GM10266 (cell line): ENCODE results near the gene ZNF525.
"Not testable (repeated sequence)": the region's sequence is repeated elsewhere in the genome, so short reads cannot be mapped to it uniquely, and the experiment has no call there.

Source experiments
- DNase-seq: peaks from one replicate; pipeline ENCODE4 v3.0.0; 2012; ENCODE audit errors: extremely low spot score
- TF ChIP-seq, protein P1 (sequence below): IDR thresholded peaks from 2 replicates; pipeline ENCODE4 v1.5.1; 2012; ENCODE audit warnings: mild to moderate bottlenecking, low read depth; ENCODE audit not compliant: control insufficient read depth, insufficient read depth; ENCODE audit errors: missing control alignments

The ZNF525 gene

DNA sequence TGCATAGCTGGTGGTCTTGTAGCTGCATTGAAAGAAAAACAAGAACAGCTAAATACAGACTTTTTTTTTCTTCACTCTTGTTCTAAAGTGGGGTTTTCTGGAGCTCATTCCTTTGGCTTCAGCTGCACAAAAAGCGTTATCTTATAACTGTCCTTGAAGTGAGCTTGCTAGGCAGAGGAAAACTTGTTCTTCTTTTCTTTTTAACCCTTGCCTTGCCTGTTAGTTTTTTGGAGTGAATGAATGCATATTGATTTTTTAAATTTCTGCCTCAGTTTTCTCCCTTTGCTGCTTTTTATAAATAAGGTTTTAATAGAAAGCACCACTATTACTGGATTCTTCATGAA, 31.0 kb downstream of the ZNF525 start:
- DNase-seq: no peak

GRCh38 chr19:53397918-53398317, 32.4 kb downstream of the ZNF525 start:
- DNase-seq: not testable (repeated sequence)

More for the DNA sequence above, 31.0 kb downstream of the ZNF525 start:
- TF ChIP-seq, protein P1, sequence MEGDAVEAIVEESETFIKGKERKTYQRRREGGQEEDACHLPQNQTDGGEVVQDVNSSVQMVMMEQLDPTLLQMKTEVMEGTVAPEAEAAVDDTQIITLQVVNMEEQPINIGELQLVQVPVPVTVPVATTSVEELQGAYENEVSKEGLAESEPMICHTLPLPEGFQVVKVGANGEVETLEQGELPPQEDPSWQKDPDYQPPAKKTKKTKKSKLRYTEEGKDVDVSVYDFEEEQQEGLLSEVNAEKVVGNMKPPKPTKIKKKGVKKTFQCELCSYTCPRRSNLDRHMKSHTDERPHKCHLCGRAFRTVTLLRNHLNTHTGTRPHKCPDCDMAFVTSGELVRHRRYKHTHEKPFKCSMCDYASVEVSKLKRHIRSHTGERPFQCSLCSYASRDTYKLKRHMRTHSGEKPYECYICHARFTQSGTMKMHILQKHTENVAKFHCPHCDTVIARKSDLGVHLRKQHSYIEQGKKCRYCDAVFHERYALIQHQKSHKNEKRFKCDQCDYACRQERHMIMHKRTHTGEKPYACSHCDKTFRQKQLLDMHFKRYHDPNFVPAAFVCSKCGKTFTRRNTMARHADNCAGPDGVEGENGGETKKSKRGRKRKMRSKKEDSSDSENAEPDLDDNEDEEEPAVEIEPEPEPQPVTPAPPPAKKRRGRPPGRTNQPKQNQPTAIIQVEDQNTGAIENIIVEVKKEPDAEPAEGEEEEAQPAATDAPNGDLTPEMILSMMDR: no peak

- no peak for DNase-seq
- TF ChIP-seq, protein P1: no peak
Observed at GRCh38 chr19:53409505-53410204, 44.1 kb downstream of the ZNF525 start.

DNA sequence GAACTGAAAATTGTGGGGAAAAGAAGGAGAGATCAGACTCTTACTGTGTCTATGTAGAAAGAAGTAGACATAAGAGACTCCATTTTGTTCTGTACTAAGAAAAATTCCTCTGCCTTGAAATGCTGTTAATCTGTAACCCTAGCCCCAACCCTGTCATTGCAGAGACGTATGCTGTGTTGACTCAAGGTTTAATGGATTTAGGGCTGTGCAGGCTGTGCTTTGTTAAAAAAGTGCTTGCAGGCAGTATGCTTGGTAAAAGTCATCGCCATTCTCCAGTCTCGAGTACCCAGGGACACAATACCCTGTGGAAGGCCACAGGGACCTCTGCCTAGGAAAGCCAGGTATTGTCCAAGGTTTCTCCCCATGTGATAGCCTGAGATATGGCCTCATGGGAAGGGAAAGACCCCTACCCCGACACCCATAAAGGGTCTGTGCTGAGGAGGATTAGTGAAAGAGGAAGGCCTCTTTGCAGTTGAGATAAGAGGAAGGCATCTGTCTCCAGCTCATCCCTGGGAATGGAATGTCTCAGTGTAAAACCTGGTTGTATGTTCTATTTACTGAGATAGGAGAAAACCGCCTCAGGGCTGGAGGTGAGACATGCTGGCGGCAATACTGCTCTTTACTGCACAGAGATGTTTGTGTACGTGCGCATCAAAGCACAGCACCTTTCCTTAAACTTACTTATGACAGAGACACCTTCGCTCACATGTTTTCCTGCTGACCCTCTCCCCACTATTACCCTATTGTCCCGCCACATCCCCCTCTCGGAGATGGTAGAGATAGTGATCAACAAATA, 55.2 kb downstream of the ZNF525 start:
- DNase-seq: not testable (repeated sequence)

- TF ChIP-seq, protein P1: no peak
- no peak for DNase-seq
Observed at GRCh38 chr19:53422551-53422950, 57.0 kb downstream of the ZNF525 start.

DNA sequence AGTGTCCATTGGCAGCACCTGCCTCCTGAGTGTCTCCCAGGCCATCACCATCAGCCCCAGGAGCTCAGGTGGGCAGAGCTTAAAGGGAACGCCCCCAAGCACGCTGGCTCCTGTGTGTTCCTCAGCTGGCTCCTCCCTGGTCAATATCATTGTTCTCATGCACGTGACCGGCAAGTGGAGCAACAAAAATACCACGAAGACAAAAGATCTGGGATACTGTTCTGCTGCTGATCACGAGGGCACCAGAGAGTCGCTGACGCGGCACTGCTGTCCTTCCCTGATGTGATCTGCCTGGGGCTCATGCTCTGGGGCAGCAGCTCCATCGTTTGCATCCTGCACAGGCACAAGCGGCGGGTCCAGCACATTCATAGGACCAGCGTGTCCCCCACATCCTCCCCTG, 57.6 kb downstream of the ZNF525 start:
- DNase-seq: not testable (repeated sequence)

GRCh38 chr19:53423680-53424079, 58.2 kb downstream of the ZNF525 start:
- DNase-seq: not testable (repeated sequence)

DNA sequence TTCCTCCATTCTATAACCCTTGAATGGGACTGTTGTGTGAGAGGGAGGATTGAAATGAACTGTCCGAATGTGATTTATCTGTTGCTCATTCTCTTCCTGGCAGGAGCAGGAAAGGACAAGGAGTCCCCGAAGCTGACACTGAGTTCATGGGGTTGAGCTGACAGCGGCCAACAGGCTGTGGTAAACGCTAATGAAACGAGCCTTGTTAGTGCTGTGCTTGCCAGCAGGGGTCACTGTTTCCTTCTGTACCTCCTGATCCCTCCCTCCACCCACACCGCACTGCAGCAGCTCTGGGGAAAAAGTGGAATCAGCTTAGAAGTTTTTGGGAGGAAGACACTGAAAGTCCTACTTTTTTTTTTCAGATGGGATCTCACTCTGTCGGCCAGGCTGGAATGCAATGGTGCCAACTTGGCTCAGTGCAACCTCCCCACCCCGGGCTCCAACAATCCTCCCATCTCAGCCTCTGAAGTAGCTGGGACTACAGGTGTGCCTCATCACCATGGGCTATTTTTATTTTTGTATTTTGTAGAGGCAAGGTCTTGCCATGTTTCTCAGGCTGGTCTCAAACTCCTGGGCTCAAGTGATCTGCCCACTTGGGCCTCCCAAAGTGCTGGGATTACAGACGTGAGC, 59.6 kb downstream of the ZNF525 start:
- peak; percentile 24 for DNase-seq
- TF ChIP-seq, protein P1: peak; percentile 57

- peak; percentile 91 for DNase-seq
- TF ChIP-seq, protein P1: peak; percentile 28
Observed at GRCh38 chr19:53431399-53432087, 66.0 kb downstream of the ZNF525 start, which contains the start of gene ZNF761. TSS of gene ZNF761 (plus strand) at chr19:53431984. CDS start at chr19:53447269, 15,285 bp downstream.
